ENCODE data around the gene AKT1. TPM values are rescaled to one million over a fixed set of nuclear protein-coding genes. Genes with fewer than 3 reads are reported as not detected.

The AKT1 gene
- total and polyA plus RNA-seq, 2 experiments from 2014 or later: 19.2 to 78.7 TPM

GRCh38 chr14:104741803-104742251, 53.7 kb downstream of the AKT1 start:
- no peaks in the 10 kb centered on the region for H3K79me2 ChIP-seq (replicated peaks; ENCODE audit: insufficient read depth)
- ATAC-seq (no peak), DNase-seq (ENCODE audit: low spot score) (no peak)
- no peak overlapping the region for H3K4me2 ChIP-seq
- no peak overlapping the region for H3K4me3 ChIP-seq
- H3K36me3 Mint-ChIP-seq (ENCODE audit: low read depth): peaks cover 3% of the 10 kb centered on the region; the same call in 1 of the 3 replicates
- H3K27ac Mint-ChIP-seq: no peak overlapping the region
- no peaks in the 10 kb centered on the region for H3K9me3 Mint-ChIP-seq
- no peaks in the 10 kb centered on the region for H3K36me3 ChIP-seq (ENCODE audit: insufficient read depth)
- no peak overlapping the region for H3K27ac ChIP-seq (ENCODE audit: low read depth)
- no peaks in the 10 kb centered on the region for H3F3A ChIP-seq (replicated peaks; ENCODE audit: low read depth)
- no peaks in the 10 kb centered on the region for H3K27me3 ChIP-seq (ENCODE audit: insufficient read depth)
- H2AFZ ChIP-seq: no peak overlapping the region
- peaks cover 13% of the 10 kb centered on the region for H3K27me3 Mint-ChIP-seq (ENCODE audit: insufficient read depth, low read depth, poor library complexity)
- H3K4me1 ChIP-seq (ENCODE audit: insufficient read depth): no peaks in the 10 kb centered on the region
- no peaks in the 10 kb centered on the region for H3K9me2 ChIP-seq (ENCODE audit: insufficient read depth)
- TF ChIP-seq, protein P1, sequence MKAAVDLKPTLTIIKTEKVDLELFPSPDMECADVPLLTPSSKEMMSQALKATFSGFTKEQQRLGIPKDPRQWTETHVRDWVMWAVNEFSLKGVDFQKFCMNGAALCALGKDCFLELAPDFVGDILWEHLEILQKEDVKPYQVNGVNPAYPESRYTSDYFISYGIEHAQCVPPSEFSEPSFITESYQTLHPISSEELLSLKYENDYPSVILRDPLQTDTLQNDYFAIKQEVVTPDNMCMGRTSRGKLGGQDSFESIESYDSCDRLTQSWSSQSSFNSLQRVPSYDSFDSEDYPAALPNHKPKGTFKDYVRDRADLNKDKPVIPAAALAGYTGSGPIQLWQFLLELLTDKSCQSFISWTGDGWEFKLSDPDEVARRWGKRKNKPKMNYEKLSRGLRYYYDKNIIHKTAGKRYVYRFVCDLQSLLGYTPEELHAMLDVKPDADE (IDR thresholded peaks at IDR 0.05): no peak
- TF ChIP-seq EZH2 (IDR thresholded peaks at IDR 0.05; ENCODE audit: low read depth, unreplicated experiment) (no peak), ZNF331 (CRISPR knock-in tag; IDR thresholded peaks at IDR 0.05; ENCODE audit: low read depth) (no peak), EZH2phosphoT487 (IDR thresholded peaks at IDR 0.05; ENCODE audit: unreplicated experiment) (no peak), REST (IDR thresholded peaks at IDR 0.05; ENCODE audit: unreplicated experiment) (no peak), JUNB (IDR thresholded peaks at IDR 0.05; ENCODE audit: unreplicated experiment) (no peak), CTCF (conservative IDR thresholded peaks at IDR 0.05; ENCODE audit: low read depth in 2 of 2) (no peak), CREB1 (CRISPR knock-in tag; IDR thresholded peaks at IDR 0.05; ENCODE audit: low read depth) (no peak), STAT1 (IDR thresholded peaks at IDR 0.05; ENCODE audit: unreplicated experiment) (no peak), POLR2AphosphoS5 (IDR thresholded peaks at IDR 0.05; ENCODE audit: low read depth) (no peak), ZNF114 (CRISPR knock-in tag; IDR thresholded peaks at IDR 0.05) (no peak), NANOG (IDR thresholded peaks at IDR 0.05; ENCODE audit: borderline replicate concordance) (no peak)
- TF ChIP-seq, protein P2, sequence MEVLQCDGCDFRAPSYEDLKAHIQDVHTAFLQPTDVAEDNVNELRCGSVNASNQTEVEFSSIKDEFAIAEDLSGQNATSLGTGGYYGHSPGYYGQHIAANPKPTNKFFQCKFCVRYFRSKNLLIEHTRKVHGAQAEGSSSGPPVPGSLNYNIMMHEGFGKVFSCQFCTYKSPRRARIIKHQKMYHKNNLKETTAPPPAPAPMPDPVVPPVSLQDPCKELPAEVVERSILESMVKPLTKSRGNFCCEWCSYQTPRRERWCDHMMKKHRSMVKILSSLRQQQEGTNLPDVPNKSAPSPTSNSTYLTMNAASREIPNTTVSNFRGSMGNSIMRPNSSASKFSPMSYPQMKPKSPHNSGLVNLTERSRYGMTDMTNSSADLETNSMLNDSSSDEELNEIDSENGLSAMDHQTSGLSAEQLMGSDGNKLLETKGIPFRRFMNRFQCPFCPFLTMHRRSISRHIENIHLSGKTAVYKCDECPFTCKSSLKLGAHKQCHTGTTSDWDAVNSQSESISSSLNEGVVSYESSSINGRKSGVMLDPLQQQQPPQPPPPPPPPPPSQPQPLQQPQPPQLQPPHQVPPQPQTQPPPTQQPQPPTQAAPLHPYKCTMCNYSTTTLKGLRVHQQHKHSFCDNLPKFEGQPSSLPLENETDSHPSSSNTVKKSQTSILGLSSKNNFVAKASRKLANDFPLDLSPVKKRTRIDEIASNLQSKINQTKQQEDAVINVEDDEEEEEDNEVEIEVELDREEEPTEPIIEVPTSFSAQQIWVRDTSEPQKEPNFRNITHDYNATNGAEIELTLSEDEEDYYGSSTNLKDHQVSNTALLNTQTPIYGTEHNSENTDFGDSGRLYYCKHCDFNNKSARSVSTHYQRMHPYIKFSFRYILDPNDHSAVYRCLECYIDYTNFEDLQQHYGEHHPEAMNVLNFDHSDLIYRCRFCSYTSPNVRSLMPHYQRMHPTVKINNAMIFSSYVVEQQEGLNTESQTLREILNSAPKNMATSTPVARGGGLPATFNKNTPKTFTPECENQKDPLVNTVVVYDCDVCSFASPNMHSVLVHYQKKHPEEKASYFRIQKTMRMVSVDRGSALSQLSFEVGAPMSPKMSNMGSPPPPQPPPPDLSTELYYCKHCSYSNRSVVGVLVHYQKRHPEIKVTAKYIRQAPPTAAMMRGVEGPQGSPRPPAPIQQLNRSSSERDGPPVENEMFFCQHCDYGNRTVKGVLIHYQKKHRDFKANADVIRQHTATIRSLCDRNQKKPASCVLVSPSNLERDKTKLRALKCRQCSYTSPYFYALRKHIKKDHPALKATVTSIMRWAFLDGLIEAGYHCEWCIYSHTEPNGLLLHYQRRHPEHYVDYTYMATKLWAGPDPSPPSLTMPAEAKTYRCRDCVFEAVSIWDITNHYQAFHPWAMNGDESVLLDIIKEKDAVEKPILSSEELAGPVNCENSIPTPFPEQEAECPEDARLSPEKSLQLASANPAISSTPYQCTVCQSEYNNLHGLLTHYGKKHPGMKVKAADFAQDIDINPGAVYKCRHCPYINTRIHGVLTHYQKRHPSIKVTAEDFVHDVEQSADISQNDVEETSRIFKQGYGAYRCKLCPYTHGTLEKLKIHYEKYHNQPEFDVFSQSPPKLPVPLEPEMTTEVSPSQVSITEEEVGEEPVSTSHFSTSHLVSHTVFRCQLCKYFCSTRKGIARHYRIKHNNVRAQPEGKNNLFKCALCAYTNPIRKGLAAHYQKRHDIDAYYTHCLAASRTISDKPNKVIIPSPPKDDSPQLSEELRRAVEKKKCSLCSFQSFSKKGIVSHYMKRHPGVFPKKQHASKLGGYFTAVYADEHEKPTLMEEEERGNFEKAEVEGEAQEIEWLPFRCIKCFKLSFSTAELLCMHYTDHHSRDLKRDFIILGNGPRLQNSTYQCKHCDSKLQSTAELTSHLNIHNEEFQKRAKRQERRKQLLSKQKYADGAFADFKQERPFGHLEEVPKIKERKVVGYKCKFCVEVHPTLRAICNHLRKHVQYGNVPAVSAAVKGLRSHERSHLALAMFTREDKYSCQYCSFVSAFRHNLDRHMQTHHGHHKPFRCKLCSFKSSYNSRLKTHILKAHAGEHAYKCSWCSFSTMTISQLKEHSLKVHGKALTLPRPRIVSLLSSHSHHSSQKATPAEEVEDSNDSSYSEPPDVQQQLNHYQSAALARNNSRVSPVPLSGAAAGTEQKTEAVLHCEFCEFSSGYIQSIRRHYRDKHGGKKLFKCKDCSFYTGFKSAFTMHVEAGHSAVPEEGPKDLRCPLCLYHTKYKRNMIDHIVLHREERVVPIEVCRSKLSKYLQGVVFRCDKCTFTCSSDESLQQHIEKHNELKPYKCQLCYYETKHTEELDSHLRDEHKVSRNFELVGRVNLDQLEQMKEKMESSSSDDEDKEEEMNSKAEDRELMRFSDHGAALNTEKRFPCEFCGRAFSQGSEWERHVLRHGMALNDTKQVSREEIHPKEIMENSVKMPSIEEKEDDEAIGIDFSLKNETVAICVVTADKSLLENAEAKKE (CRISPR knock-in tag; IDR thresholded peaks at IDR 0.05): no peak
- H3K4me3 Mint-ChIP-seq: no peak overlapping the region
- no peaks in the 10 kb centered on the region for H3K4me1 Mint-ChIP-seq
- no peaks in the 10 kb centered on the region for H4K20me1 ChIP-seq (replicated peaks; ENCODE audit: insufficient read depth)

All from GM23338 (cell line).